ENCODE measurements around the gene PSMB11.
A peak's percentile ranks its signal among the peaks of the same experiment; 100 is the strongest.

The PSMB11 gene

GRCh38 chr14:23089498-23090253 is 47.7 kb downstream of the PSMB11 start:
- peak; percentile 22 for DNase-seq

DNA sequence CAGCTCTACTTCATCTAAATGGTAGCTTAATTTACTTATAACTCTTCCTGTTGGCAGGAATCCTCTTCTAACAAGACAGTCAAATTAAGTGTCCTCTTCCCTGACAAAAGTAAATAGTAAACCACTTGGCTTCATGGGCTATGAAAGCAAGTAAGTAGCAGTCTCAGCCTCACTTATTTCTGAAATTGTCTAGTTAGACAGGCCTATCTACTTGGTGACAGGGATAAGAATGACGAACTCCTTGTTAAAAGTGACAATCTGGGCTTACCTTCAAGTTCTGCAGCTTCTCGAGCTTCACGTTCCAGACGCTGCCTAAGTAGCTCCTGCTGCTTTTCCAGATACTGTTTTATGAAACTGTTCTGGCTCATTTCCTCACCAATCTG is 48.2 kb downstream of the PSMB11 start:
- DNase-seq = no peak

GRCh38 chr14:23091294-23092225 is 49.5 kb downstream of the PSMB11 start:
- DNase-seq = no peak

GRCh38 chr14:23093104-23093503 is 51.1 kb downstream of the PSMB11 start:
- DNase-seq = no peak

DNA sequence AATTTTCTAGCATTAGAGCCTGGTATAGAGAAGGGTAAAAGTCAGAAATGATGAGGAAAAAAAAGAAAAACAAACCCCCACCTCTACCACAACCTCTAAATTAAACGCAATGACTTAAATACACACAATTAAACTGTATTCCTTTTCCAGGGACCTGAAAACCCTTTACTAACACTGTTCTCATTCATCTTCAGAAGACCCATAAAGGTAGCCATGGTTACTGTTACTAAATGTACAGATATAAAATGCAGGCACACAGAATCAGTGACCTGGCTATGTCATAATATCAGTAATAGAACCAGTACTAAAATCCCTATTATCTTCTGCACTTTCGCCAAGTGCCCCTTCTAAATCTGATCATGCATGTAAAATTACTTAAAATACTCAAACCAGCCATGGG is 51.5 kb downstream of the PSMB11 start:
- DNase-seq = no peak
